IMR-90 (cell line): Measurements from ENCODE around the gene AQP1. TPM values are rescaled to one million over a fixed set of nuclear protein-coding genes. Genes with fewer than 3 reads are reported as not detected.

Experiments used
- ATAC-seq: fragments of 200-7000 bp; cut with Tn5 transposase; 2 replicates; pipeline ENCODE4 v1.9.1; 2020; ENCODE audit warnings: low read depth, mild to moderate bottlenecking, moderate library complexity
- BruUV-seq: library from RNA; stranded (reverse); fragments of 400-500 nt; replicated peaks from 2 replicates; lab custom pipeline; 2021; lab: Mats Ljungman, UMichigan
- CTCF ChIA-PET: fragments of 300-600 bp; formaldehyde crosslinking; extraction: SDS; loops from one replicate; lab custom pipeline; 2021; ENCODE audit warnings: antibody characterized with exemption; lab: Yijun Ruan, JAX
- POLR2A ChIA-PET: fragments of 300-600 bp; sonication (Branson Sonifier 250); formaldehyde crosslinking; loops from one replicate; lab custom pipeline; 2022; ENCODE audit warnings: antibody characterized with exemption; ENCODE audit not compliant: unreplicated experiment; lab: Charles Lee
- DNase-seq: peaks from one replicate; pipeline ENCODE4 v3.0.0; 2013
- H2AFZ ChIP-seq: replicated peaks from 2 replicates; pipeline ENCODE3; 2013; ENCODE audit warnings: low read length, mild to moderate bottlenecking; ENCODE audit not compliant: poor library complexity
- H2AK5ac ChIP-seq: 2 replicates; pipeline ENCODE4 v1.6.1; 2013; ENCODE audit warnings: low read depth, low read length, inconsistent platforms
- H2AK9ac ChIP-seq: replicated peaks from 2 replicates; pipeline ENCODE3; 2013; ENCODE audit warnings: mild to moderate bottlenecking, low read depth, low read length, moderate library complexity; ENCODE audit not compliant: poor library complexity
- H2BK120ac ChIP-seq: 2 replicates; pipeline ENCODE4 v1.6.1; 2013; ENCODE audit warnings: low read depth, low read length, inconsistent platforms
- H2BK15ac ChIP-seq: 3 replicates; pipeline ENCODE4 v1.6.1; 2013; ENCODE audit warnings: low read depth, low read length, inconsistent platforms
- H2BK20ac ChIP-seq: 2 replicates; pipeline ENCODE4 v1.6.1; 2013; ENCODE audit warnings: low read depth, mild to moderate bottlenecking, inconsistent platforms, low read length, moderate library complexity
- H2BK5ac ChIP-seq: 2 replicates; pipeline ENCODE4 v1.6.1; 2013; ENCODE audit warnings: mild to moderate bottlenecking, low read depth, low read length, inconsistent platforms; ENCODE audit not compliant: poor library complexity, severe bottlenecking
- H3K14ac ChIP-seq: replicated peaks from 2 replicates; pipeline ENCODE4 v1.6.1; 2013; ENCODE audit warnings: low read depth, low read length, inconsistent platforms
- H3K18ac ChIP-seq: 2 replicates; pipeline ENCODE4 v1.6.1; 2013; ENCODE audit warnings: low read depth, low read length, control low read depth
- H3K23ac ChIP-seq: 2 replicates; pipeline ENCODE4 v1.6.1; 2013; ENCODE audit warnings: low read depth, low read length, inconsistent platforms
- H3K27ac ChIP-seq: 2 replicates; pipeline ENCODE4 v1.5.1; 2013; ENCODE audit warnings: mild to moderate bottlenecking, control low read depth, low read length; ENCODE audit not compliant: insufficient read depth
- H3K27me3 ChIP-seq: 2 replicates; pipeline ENCODE4 v1.6.1; 2013; ENCODE audit warnings: low read length; ENCODE audit not compliant: control insufficient read depth, insufficient read depth
- H3K36me3 ChIP-seq: 2 replicates; pipeline ENCODE4 v1.6.1; 2013; ENCODE audit warnings: low read length, mixed read lengths; ENCODE audit not compliant: control insufficient read depth, insufficient read depth
- H3K4ac ChIP-seq: 2 replicates; pipeline ENCODE4 v1.6.1; 2013; ENCODE audit warnings: low read depth, low read length, inconsistent platforms
- H3K4me1 ChIP-seq: 2 replicates; pipeline ENCODE4 v1.6.1; 2013; ENCODE audit warnings: low read length, mixed read lengths; ENCODE audit not compliant: control insufficient read depth, insufficient read depth
- H3K4me2 ChIP-seq: 2 replicates; pipeline ENCODE4 v1.6.1; 2013; ENCODE audit warnings: low read depth, mild to moderate bottlenecking, control low read depth, low read length, moderate library complexity
- H3K4me3 ChIP-seq: 2 replicates; pipeline ENCODE4 v1.5.1; 2013; ENCODE audit warnings: low read depth, mild to moderate bottlenecking, control low read depth, low read length, moderate library complexity; ENCODE audit not compliant: insufficient read depth
- H3K56ac ChIP-seq: 2 replicates; pipeline ENCODE4 v1.6.1; 2013; ENCODE audit warnings: low read length, inconsistent platforms; ENCODE audit not compliant: insufficient read depth; ENCODE audit errors: extremely low read depth
- H3K79me1 ChIP-seq, 2 experiments: 2 replicates each; pipeline ENCODE4 v1.6.1; 2013; ENCODE audit warnings: low read length in 2 of 2, inconsistent platforms in 1 of 2, low read depth in 1 of 2
- H3K9ac ChIP-seq: 2 replicates; pipeline ENCODE4 v1.6.1; 2013; ENCODE audit warnings: low read depth, low read length, control low read depth
- H3K9me1 ChIP-seq: 2 replicates; pipeline ENCODE4 v1.6.1; 2013; ENCODE audit warnings: low read length, inconsistent platforms; ENCODE audit not compliant: insufficient read depth
- H3K9me3 ChIP-seq: 2 replicates; pipeline ENCODE4 v1.6.1; 2013; ENCODE audit warnings: low read length; ENCODE audit not compliant: control insufficient read depth, insufficient read depth
- H4K20me1 ChIP-seq: 2 replicates; pipeline ENCODE4 v1.6.1; 2013; ENCODE audit warnings: low read length, inconsistent platforms; ENCODE audit not compliant: insufficient read depth
- H4K5ac ChIP-seq: 2 replicates; pipeline ENCODE4 v1.6.1; 2013; ENCODE audit warnings: mild to moderate bottlenecking, low read depth, low read length, control low read depth
- H4K8ac ChIP-seq, 2 experiments: 2 replicates each; pipeline ENCODE4 v1.6.1; 2013; ENCODE audit warnings: low read depth in 2 of 2, low read length in 2 of 2, control low read depth in 1 of 2, inconsistent platforms in 1 of 2
- H4K91ac ChIP-seq: 2 replicates; pipeline ENCODE4 v1.6.1; 2013; ENCODE audit warnings: low read depth, low read length, inconsistent platforms; ENCODE audit not compliant: insufficient read depth
- SMC3 ChIP-seq: fragments of 150-350 bp; IDR thresholded peaks from 2 replicates; pipeline ENCODE4 v1.6.1; 2016; ENCODE audit warnings: low read depth, mild to moderate bottlenecking, antibody characterized with exemption, low read length, moderate library complexity
- WGBS, 2 experiments: methylation state at CpG; one replicate each; pipeline versions ENCODE4 v1.1.5 to v1.1.7; 2013; ENCODE audit warnings: missing lambda C conversion rate in 2 of 2; ENCODE audit not compliant: insufficient read length in 1 of 2; ENCODE audit errors: extremely low coverage in 2 of 2; 5-methylcytosine and 5-hydroxymethylcytosine counted together
- dilution Hi-C: fragments of 300-500 bp; cut with HindIII; formaldehyde crosslinking; loops from one replicate; pipeline ENCODE4 v1.14.3; 2018; ENCODE audit warnings: low sequenced_read_pairs; ENCODE audit not compliant: unreplicated experiment
- in situ Hi-C: fragments of 300-500 bp; cut with MboI; formaldehyde crosslinking; loops from 3 replicates; pipeline ENCODE4 v1.14.3; 2019; ENCODE audit warnings: low sequenced_read_pairs, inconsistent platforms, mixed read lengths
- intact Hi-C: fragments of 100-400 bp; cut with micrococcal nuclease; formaldehyde crosslinking; loops from 2 replicates; pipeline ENCODE4 v1.10.0; 2022
- polyA plus RNA-seq, 3 experiments: library from polyadenylated mRNA; depleted of rRNA; stranded (reverse); fragments of >200 nt; gene quantifications; 2 replicates each; pipeline ENCODE4 v1.2.3, GENCODE V29; 2012; ENCODE audit warnings: low replicate concordance in 1 of 3
- total RNA-seq: library from RNA; depleted of rRNA; stranded (reverse); fragments of >200 nt; gene quantifications from 2 replicates; pipeline ENCODE4 v1.2.3, GENCODE V29; 2012

Gene AQP1
- total and polyA plus RNA-seq, 2 of the 4 experiments (the other 2 are of a cell fraction): 0.18 to 0.39 TPM

DNA sequence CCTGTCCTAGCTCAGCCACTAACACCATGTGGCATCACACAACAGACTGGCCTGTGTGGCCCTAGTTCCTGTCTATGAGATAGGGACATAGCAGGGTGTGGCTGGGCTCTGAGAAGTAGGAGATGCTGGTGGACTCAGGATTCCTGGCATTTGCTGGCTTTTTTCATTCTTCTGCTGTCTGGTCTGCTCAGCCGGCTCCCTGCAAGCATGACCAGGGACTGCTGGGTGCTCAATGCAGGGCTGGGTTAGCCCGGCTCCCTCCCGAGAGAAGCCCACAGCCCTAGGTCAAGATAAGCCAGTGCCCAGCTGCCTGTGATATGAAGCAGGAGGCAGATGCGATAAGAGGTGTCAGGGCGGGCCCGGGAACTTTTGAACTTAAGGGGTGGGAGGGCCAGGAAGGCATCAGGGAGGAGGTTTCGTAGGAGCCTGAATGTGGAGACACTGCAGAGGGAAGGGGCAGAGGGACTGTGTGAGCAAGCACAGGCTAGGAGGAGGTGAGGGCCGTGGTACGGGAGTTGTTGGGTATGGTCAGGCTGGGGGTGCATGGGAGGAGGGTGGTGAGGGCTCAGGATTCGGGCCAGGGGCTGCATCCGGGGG, 3.5 kb downstream of the AQP1 start:
- H3K27ac ChIP-seq: no peak overlapping the region
- peak overlapping the region; percentile 72 for H3K23ac ChIP-seq
- H4K5ac ChIP-seq: no peak overlapping the region
- ChIA-PET CTCF (no interaction called here), POLR2A (no interaction called here)
- H2AK5ac ChIP-seq: peak overlapping the region; percentile 90
- ATAC-seq: peak; percentile 13
- H3K79me1 ChIP-seq: no peaks in the 10 kb centered on the region
- no peaks in the 10 kb centered on the region for H4K20me1 ChIP-seq
- no peaks in the 10 kb centered on the region for H3K36me3 ChIP-seq
- H2BK120ac ChIP-seq: peak overlapping the region; percentile 82
- WGBS, 2 experiments: 72% methylated on average over 5 of the region's 11 CpGs; no CpG with 5 or more reads in 1 of the 2 experiments
- peak overlapping the region; percentile 48 for H3K14ac ChIP-seq
- peak overlapping the region; percentile 38 for H4K91ac ChIP-seq
- H3K4me1 ChIP-seq: 0 out of 2 replicates have a peak, but pooled peaks cover 2% of the 10 kb centered on the region
- H3K9me3 ChIP-seq: no peaks in the 10 kb centered on the region
- peak overlapping the region; percentile 61; the same call in 1 of the 3 replicates for H2BK15ac ChIP-seq
- BruUV-seq: no TSS peak
- intact Hi-C loops: no loop called here
- no peak for DNase-seq
- dilution Hi-C loops: no loop called here
- peak overlapping the region; percentile 70 for H2AFZ ChIP-seq
- no peak overlapping the region for H3K4me2 ChIP-seq
- no peak overlapping the region for H3K18ac ChIP-seq
- H3K56ac ChIP-seq: no peak overlapping the region
- H2BK5ac ChIP-seq: no peak overlapping the region
- in situ Hi-C loops: no loop called here
- H3K4ac ChIP-seq: peak overlapping the region; percentile 64
- no peak overlapping the region for H3K4me3 ChIP-seq
- peaks cover 3% of the 10 kb centered on the region; the same call in 1 of the 2 replicates for H3K27me3 ChIP-seq
- H2AK9ac ChIP-seq: peak overlapping the region; percentile 8
- peak overlapping the region; percentile 82; the same call in 1 of the 2 replicates for H2BK20ac ChIP-seq
- no peak for TF ChIP-seq SMC3
- no peak overlapping the region for H3K9ac ChIP-seq
- peak overlapping the region; percentile 59 to 71; a peak in 1 of 4 replicates for H4K8ac ChIP-seq
- peaks cover 4% of the 10 kb centered on the region; the same call in 1 of the 2 replicates for H3K9me1 ChIP-seq
